Measurements from ENCODE around the gene C11orf68.
A peak's percentile ranks its signal among the peaks of the same experiment; 100 is the strongest.

Gene C11orf68

GRCh38 chr11:65944767-65945166 is 25.9 kb upstream of the C11orf68 start:
- no peak for DNase-seq (ENCODE audit: low read depth in 1 of 2, low spot score in 1 of 2)

DNA sequence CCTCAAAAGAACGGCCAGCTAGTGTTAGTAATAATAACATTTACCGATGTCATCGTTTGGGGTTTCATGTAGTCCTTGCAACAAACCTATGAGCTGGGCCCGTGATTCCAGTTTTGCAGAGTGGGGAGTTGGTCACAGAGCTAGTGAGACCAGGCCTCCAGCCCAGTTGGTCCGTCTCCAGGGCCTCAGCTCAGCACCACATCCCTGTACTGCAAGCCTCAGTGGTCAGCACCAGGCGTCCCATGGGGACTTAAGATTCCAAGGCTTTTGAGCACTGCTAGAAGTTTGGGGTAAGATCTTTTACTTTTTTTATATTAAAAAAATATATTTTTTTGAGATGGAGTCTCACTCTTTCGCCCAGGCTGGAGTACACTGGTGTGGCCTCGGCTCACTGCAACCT is 25.3 kb upstream of the C11orf68 start:
- DNase-seq (ENCODE audit: low read depth in 1 of 2, low spot score in 1 of 2) = no peak

DNA sequence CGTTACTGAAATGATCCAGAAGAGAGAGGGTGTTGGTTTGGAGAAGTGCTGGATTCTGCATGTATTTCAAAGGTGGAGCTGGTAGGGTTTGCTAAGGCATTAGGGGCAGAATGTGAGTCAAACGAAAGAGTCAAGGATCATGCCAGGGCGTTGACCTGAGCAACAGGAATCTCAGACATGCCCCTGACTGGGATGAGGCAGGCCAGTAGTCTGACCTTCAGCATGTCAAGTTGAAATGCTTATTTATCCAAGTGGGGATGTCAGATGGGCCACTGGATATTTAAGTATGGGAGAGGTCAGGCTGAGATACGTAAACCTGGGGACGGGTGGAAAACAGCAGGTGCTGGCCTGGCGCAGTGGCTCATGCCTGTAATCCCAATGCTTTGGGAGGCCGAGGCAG is 23.7 kb upstream of the C11orf68 start:
- no peak for DNase-seq (ENCODE audit: low read depth in 1 of 2, low spot score in 1 of 2)

DNA sequence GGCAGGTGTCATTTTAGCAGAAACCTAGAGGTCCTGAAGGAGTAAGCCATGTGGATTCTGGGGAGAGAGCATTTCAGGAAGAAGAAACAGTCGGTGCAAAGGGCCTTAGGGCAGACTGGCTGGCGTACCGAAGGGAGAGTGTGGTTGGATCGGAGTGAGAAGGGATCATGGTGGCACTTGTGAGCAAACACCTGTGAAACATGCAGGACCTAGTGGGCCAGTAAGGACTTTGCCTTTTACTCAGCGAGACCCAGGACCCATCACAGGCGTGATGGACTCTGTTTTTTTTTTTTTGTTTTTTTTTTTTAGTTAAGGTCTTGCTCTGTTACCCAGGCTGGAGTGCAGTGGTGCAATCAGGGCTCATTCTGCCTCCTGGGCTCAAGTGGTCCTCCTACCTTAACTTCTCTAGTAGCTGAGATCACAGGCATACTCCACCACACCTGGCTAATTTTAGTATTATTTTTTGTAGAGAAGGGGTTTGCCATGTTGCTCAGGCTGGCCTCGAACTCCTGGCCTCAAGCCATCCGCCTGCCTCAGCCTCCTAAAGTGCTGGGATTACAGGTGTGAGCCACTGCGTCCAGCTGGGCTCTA is 23.0 kb upstream of the C11orf68 start:
- DNase-seq (ENCODE audit: low read depth in 1 of 2, low spot score in 1 of 2) = no peak

DNA sequence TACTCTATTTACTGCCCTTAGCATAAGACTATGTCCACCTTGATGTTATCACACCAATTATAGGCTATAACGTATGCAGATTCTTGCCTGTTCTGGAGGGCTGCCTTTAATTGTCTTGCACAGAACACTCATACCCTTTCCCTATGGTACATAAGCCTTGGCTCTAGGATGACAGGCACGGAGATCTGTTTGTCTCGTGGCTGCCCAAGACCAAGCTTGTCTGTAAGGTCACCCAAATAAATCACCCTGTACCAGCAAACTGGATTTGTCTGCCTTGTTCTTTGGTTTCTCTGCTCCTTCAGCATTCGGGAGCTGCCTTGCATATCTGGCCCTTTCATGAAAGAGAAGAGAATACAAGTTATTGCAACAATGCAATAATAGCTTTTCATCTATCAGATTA is 18.9 kb upstream of the C11orf68 start:
- no peak for DNase-seq (ENCODE audit: low read depth in 1 of 2, low spot score in 1 of 2)

DNA sequence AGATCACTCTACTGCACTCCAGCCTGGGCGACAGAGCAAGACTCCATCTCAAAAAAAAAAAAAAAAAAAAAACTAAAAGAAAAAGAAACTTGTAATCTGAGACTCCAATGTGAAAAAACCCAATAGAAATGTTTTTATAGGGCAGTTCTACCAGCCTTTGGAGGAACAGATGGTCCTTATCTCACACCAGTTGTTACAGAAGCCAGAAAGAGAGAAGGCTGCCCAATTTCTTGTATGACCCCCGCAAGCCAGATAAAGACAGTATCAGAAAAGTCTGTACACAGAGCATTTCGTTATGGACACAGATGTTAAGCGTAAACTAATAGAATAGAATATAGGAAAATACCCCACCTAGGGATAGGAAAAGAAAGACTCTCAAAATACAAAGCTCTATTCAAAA is 15.2 kb upstream of the C11orf68 start:
- no peak for DNase-seq (ENCODE audit: low read depth in 1 of 2, low spot score in 1 of 2)

- no peak for DNase-seq (ENCODE audit: low read depth in 1 of 2, low spot score in 1 of 2)
Measured at GRCh38 chr11:65932558-65932919, 13.7 kb upstream of the C11orf68 start.

- no peak for DNase-seq (ENCODE audit: low read depth in 1 of 2, low spot score in 1 of 2)
Measured at GRCh38 chr11:65931773-65932557, 13.1 kb upstream of the C11orf68 start.

- DNase-seq (ENCODE audit: low read depth in 1 of 2, low spot score in 1 of 2) = no peak
Measured at GRCh38 chr11:65928667-65929066, 9.8 kb upstream of the C11orf68 start.

GRCh38 chr11:65927904-65928397 is 9.1 kb upstream of the C11orf68 start:
- DNase-seq (ENCODE audit: low read depth in 1 of 2, low spot score in 1 of 2) = peak; percentile 39 to 53

DNA sequence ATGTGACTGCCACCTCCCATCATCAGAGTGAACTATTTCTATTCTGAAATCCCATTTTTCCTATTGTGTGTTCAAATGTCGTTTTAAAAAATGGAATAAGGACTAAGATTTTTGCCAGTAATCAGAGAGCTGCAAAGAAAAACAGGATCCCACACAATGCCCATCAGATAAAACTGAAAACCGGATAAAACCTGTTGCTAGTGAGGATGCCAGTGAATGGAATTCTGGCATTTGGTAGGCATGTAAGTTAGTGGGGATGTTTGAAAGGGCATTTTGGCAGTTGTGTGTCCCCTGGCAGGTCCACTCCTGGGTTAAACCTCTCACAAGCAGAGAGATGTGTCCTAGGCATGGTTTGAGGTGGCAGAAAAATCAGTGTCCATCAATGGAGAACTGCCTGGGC is 6.5 kb upstream of the C11orf68 start:
- DNase-seq (ENCODE audit: low read depth in 1 of 2, low spot score in 1 of 2) = no peak

DNA sequence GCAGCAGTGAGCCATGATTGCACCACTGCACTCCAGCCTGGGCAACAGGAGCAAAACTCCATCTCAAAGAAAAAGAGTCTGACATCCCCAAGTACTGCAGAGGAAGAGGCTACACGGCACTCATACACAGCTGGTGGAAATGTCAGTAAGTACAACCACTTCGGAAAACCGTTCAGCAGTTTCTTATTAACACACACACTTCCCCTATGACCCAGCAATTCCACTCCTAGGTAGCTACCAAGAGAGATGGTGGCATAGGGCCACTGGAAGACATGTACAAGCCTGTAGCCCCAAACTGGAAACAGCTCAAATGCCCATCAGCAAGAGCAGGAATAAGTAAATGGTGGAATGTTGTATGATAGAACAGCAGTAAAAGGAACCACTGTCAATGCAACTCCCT is 3.7 kb upstream of the C11orf68 start:
- no peak for DNase-seq (ENCODE audit: low read depth in 1 of 2, low spot score in 1 of 2)

DNA sequence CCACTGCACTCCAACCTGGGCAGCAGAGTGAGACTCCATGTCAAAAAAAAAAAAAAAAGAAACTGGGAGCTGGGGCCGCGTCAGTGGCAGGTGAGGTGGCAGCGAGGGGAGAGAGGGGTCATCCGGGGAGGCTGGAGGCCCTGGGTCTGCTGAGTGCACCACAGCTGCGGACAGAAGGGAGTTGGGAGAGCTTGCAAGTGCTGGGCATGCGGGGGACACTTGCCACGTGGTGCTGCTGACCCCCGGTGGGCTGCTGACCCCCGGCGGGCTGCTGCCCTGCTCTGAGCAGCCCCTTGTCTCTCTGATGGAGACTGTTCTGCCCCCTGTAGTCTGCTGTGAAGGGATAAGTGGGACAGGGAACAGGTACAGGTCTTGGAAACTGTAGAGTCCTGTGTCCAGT is 3.0 kb upstream of the C11orf68 start:
- no peak for DNase-seq (ENCODE audit: low read depth in 1 of 2, low spot score in 1 of 2)

DNA sequence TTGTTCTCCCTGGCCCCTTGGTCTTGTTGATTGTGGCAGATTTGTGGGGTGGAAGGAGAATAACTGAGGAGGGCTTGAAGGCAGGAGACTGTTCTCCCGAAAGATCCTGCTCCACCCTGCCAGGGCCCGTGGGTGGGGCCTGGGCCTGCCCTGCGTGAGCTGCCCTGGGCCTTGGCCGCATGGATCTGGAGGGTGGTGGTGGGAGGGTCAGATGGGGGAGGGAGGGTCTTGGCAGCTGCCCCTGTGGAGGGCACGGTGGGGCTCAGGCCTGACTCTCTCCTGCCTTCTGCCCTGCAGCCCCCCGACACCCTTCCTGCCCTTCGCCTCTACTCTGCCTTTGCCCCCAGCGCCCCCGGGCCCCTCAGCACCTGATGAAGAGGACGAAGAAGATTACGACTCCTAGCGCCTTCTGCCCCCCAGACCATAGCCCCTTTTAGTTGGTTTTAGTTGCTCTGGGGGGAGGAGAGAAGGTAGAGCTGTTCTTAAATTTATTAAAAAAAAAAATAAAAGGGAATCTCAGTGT is 2.2 kb upstream of the C11orf68 start:
- no peak for DNase-seq (ENCODE audit: low read depth in 1 of 2, low spot score in 1 of 2)

GRCh38 chr11:65920372-65920802 is 1.5 kb upstream of the C11orf68 start:
- DNase-seq (ENCODE audit: low read depth in 1 of 2, low spot score in 1 of 2) = no peak

- no peak for DNase-seq (ENCODE audit: low read depth in 1 of 2, low spot score in 1 of 2)
Measured at GRCh38 chr11:65919573-65920371, 910 bp upstream of the C11orf68 start.

DNA sequence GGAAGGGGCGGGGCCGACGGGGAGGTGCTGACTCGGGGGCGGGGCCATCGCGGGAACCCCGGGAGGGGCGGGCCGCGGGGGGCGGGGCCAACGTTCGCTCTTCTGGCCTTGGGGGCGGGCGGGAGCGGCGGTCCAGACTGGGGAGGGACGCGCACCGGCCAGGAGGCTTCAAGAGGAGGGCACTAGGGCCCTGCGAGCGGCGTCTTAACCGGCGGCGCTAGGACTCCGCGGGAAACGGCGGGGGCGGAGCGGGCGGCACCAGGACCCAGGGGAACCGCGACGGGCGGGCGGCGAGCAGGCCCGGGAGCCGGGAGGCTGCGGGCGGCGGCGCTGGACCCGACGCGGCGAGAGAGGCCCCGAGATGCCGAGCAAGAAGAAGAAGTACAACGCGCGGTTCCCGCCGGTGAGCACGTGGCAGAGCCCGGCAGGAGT is 295 bp upstream of the C11orf68 start, which contains the start of gene DRAP1:
Gene DRAP1, plus strand, starts transcription at position 286 of the 432 bp plus-strand sequence. Its CDS starts 76 bp downstream, at position 362.
- peak; percentile 99 for DNase-seq (ENCODE audit: low read depth in 1 of 2, low spot score in 1 of 2)

GRCh38 chr11:65917434-65918210 is 1.2 kb downstream of the C11orf68 start:
- no peak for DNase-seq (ENCODE audit: low read depth in 1 of 2, low spot score in 1 of 2)

- no peak for DNase-seq (ENCODE audit: low read depth in 1 of 2, low spot score in 1 of 2)
Measured at GRCh38 chr11:65917077-65917433, 1.8 kb downstream of the C11orf68 start.

- DNase-seq (ENCODE audit: low read depth in 1 of 2, low spot score in 1 of 2) = no peak
Measured at GRCh38 chr11:65916391-65916790, 2.5 kb downstream of the C11orf68 start.

GRCh38 chr11:65915821-65916251 is 3.0 kb downstream of the C11orf68 start:
- no peak for DNase-seq (ENCODE audit: low read depth in 1 of 2, low spot score in 1 of 2)
